ENCODE measurements around the gene DAPK1. TPM values are rescaled to one million over a fixed set of nuclear protein-coding genes. Genes with fewer than 3 reads are reported as not detected.
A peak's percentile ranks its signal among the peaks of the same experiment; 100 is the strongest.

DAPK1 gene
- total RNA-seq, 1 donor from 2014 or later = 10.2 TPM

DNA sequence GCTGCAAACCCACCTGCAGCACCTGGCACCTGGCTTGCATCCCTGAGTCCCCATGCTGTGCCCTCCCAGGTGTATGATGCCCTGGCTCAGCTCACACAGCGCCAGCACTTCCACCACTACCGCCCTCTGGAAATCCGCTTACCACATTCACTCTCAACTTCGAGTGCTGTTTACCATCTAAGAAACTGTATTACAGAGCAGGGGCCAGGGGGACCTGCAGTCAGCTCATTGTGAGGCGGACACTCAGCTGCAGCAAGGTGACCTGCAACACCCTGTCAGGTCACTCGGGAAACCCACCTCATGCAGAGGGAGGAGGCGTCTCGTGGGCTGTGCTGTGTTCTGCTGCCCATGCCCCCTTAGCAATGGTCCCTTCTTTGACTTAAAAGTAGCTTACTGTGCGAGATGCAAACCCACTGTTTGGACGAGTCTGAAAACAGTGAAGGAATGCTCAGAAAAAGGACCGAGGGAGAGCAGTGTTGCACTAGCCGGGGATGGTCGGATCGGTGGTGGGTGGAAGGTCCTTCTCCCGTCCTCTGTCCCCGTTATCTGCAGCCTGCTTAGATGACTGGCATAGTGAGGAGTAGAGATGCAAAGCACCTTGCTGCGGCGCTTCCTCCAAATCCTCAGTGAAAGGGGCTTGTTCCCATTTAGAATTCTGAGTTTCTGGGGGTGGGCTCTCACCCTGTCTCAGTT lies 173.1 kb downstream of the DAPK1 start:
- intact Hi-C loops (cut with micrococcal nuclease) = no loop called here
- ATAC-seq (no peak), DNase-seq (no peak)

GRCh38 chr9:87671478-87671877 lies 173.8 kb downstream of the DAPK1 start:
- intact Hi-C loops (cut with micrococcal nuclease) = no loop called here
- DNase-seq (no peak), ATAC-seq (no peak)

GRCh38 chr9:87671925-87672324 lies 174.3 kb downstream of the DAPK1 start:
- intact Hi-C loops (cut with micrococcal nuclease) = no loop called here
- ATAC-seq (no peak), DNase-seq (no peak)

GRCh38 chr9:87672586-87672985 lies 174.9 kb downstream of the DAPK1 start:
- DNase-seq (no peak), ATAC-seq (no peak)
- intact Hi-C loops (cut with micrococcal nuclease) = no loop called here

- ATAC-seq (no peak), DNase-seq (no peak)
- intact Hi-C loops (cut with micrococcal nuclease) = no loop called here
Measured at GRCh38 chr9:87673446-87674120, 175.9 kb downstream of the DAPK1 start.

DNA sequence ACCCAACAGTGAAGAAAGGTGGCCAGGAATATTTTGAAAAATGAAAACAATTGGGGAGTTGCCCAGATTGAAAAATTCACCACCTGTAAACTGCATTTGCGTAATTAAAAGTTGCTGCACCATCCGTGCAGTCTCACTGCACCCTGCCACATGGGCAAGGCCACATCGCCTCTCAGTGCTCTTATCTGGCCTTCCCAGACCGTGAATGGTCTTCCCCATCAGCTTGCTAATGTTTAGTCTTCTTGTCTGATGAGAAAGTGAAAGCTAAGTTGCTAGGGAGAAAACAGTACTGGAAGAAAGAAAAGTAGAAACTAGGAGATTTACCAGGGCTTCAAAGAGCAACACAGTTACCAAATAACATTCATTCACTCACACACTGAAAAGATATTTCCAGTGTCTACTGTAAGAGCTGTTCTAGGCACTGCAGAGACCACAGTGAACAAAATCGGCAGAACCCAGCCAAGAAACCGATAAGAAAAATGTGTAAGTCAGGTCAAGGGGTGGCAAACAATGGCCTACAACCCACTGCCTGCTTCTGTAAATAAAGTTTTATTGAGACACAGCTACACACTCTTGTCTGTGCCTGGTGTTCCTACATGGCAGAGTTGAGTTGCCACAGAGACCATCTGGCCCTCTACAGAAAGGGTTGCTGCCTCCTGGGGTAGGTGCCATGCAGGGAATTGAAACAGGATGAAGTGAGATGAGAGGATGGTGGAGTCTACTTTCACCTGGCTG lies 177.1 kb downstream of the DAPK1 start:
- ATAC-seq (no peak), DNase-seq (no peak)
- intact Hi-C loops (cut with micrococcal nuclease) = no loop called here

DNA sequence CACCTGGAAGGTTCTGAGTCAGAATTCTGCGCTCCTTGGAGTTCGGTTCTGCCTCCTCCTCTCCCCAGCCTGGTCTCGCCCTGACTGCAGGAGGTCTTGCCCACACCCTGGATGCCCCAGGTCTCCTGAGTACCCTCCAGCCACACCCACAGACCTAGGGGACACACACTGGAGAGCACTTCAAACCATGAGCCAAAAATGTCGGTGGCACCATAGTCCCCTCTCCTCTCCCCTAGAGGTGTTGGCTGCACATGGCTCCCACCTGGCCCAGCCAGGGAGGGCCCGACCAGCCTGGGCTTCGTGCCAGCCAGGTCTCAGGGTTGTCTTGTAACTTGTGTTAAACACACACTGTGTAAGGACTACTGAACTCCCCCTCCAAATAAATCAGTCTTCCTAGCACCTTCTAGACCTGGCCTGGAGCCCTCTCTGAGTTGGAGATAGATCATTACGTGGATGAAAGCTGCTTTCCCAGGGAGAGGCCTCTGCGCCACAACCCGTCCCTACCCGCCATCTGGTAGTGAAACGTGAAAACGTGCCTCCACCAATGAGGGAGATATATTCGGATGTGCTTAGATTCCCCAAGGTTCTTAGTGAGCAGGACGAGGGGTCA lies 178.3 kb downstream of the DAPK1 start:
- DNase-seq = no peak
- no peak for ATAC-seq
- intact Hi-C loops (cut with micrococcal nuclease) = no loop called here

- peak; percentile 46 for DNase-seq
- ATAC-seq = peak; percentile 81
- intact Hi-C loops (cut with micrococcal nuclease) = no loop called here
Measured at GRCh38 chr9:87676976-87677775, 179.5 kb downstream of the DAPK1 start.

GRCh38 chr9:87677776-87678587 lies 180.3 kb downstream of the DAPK1 start:
- intact Hi-C loops (cut with micrococcal nuclease) = no loop called here
- DNase-seq = no peak
- ATAC-seq = no peak

GRCh38 chr9:87678650-87679355 lies 181.1 kb downstream of the DAPK1 start:
- intact Hi-C loops (cut with micrococcal nuclease) = no loop called here
- peak; percentile 59 for ATAC-seq
- DNase-seq = no peak

GRCh38 chr9:87681271-87682061 lies 183.8 kb downstream of the DAPK1 start:
- intact Hi-C loops (cut with micrococcal nuclease) = loop anchor here (5.0 kb wide), 1 partner anchor 131 kb away; no protein-coding TSS in a partner anchor
- DNase-seq (no peak), ATAC-seq (no peak)

GRCh38 chr9:87682085-87682484 lies 184.4 kb downstream of the DAPK1 start:
- ATAC-seq (no peak), DNase-seq (no peak)
- intact Hi-C loops (cut with micrococcal nuclease) = loop anchor here (5.0 kb wide), 1 partner anchor 130 kb away; no protein-coding TSS in a partner anchor

DNA sequence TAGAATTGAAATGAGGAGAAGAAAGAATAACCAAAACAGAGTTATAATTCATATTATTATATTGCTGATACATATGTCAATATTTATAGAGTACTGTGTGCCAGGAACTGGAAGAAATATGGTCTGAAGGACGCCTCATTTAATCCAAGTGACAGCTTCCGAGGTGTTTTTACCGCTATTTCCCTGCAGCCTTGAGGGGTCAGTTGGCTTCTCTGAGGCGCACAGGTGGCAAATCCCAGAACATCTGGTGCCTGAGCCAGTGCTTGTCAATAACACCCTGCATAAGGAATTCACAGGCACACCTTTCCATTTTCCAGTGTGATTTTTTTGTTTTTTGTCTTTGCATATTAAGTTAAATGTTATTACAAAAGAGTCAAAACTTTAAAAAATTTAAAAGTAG lies 185.0 kb downstream of the DAPK1 start:
- intact Hi-C loops (cut with micrococcal nuclease) = loop anchor here (5.0 kb wide), 1 partner anchor 130 kb away; no protein-coding TSS in a partner anchor
- no peak for ATAC-seq
- no peak for DNase-seq

- ATAC-seq (no peak), DNase-seq (no peak)
- intact Hi-C loops (cut with micrococcal nuclease) = loop anchor here (5.0 kb wide), 1 partner anchor 128 kb away; no protein-coding TSS in a partner anchor
Measured at GRCh38 chr9:87683751-87684626, 186.3 kb downstream of the DAPK1 start.

DNA sequence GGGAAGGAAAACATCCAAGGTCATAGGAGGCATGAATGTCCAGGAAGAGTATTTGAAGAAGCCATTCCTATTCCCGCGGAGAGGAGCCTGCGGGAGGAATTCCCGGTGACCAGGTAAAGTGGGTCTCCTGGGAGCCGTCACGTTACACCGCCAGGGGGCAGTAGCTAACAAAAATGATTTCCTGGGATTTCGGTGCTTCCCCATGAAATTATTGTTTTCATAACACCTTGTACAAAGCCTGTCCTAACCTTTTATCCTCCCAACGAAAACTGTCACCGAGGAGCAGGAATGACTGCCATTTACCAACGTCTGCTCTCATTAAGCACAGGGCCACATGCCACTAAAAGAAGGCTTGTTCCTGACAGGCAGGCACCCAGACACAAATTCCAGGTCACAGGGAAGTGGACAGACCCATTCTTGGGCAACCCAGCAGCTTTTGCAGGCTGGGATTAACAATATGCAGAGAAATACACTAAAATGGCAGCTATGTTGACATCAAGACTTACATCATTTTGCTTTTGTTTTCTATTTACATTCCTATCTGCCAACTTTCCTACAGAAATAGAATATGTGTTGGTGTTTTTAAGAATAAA lies 187.1 kb downstream of the DAPK1 start:
- intact Hi-C loops (cut with micrococcal nuclease) = loop anchor here (5.0 kb wide), 1 partner anchor 128 kb away; no protein-coding TSS in a partner anchor
- ATAC-seq = peak; percentile 49
- peak; percentile 59 for DNase-seq

All from left ventricle myocardium superior (tissue), 1 donor.